Ishikawa (cell line): ENCODE data around the gene GGACT.

Source experiments
- CREB1 ChIP-seq: IDR thresholded peaks from 2 replicates; pipeline ENCODE4 v1.6.1; 2012; ENCODE audit warnings: low read depth
- EP300 ChIP-seq: IDR thresholded peaks from 2 replicates; pipeline ENCODE4 v1.6.1; 2012; ENCODE audit warnings: borderline replicate concordance
- FOXM1 ChIP-seq: IDR thresholded peaks from 2 replicates; pipeline ENCODE4 v1.6.1; 2012; ENCODE audit warnings: low read depth, borderline replicate concordance
- TAF1 ChIP-seq: IDR thresholded peaks from 2 replicates; pipeline ENCODE4 v1.6.1; 2012; ENCODE audit warnings: low read depth, mild to moderate bottlenecking
- ZBTB7A ChIP-seq: IDR thresholded peaks from 2 replicates; pipeline ENCODE4 v1.6.1; 2012; ENCODE audit warnings: low read depth
- TF ChIP-seq, protein P1 (sequence below): IDR thresholded peaks from 2 replicates; pipeline ENCODE4 v1.6.1; 2012
- TF ChIP-seq, protein P2 (sequence below): IDR thresholded peaks from 2 replicates; pipeline ENCODE4 v1.6.1; 2012; ENCODE audit warnings: low read depth, mild to moderate bottlenecking
- TF ChIP-seq, protein P3 (sequence below): IDR thresholded peaks from 2 replicates; pipeline ENCODE4 v1.6.1; 2012

DNA sequence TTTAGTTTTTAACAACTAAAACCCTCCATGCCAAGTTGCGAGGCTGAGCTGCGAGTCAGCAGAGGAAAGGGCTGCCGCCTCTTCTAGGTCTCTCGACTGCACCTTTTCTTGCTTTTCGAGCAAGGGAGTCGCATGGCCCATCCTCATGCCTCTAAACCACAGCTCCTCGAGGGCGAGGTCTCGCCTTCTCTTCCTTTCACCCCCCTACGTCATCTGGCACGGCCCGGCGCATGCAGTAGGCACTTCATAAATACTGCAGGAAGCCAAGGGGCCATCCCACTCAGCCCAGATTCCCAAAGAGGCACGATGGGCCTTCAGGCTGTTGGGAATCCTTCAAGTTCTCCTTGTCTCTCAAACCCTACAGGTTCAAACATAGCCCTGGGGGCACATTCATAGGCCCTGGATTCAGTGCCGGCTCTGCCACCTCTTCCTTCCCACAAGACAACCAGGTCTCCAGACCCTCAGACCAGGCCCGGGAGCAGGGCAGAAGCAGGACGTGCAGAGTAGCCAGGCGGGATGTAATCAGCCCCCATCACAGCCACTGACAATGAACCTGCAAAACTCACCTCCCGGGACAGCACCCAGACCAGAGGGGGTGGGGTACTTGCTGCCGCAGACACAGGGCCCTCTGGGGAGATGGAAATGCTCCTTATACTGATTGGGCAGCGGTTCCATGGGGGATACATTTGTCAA is 41.7 kb downstream of the GGACT start:
- TF ChIP-seq, protein P1, sequence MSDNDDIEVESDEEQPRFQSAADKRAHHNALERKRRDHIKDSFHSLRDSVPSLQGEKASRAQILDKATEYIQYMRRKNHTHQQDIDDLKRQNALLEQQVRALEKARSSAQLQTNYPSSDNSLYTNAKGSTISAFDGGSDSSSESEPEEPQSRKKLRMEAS: no peak
- TF ChIP-seq EP300 (no peak), TAF1 (no peak), CREB1 (no peak), FOXM1 (no peak), ZBTB7A (no peak)
- TF ChIP-seq, protein P2, sequence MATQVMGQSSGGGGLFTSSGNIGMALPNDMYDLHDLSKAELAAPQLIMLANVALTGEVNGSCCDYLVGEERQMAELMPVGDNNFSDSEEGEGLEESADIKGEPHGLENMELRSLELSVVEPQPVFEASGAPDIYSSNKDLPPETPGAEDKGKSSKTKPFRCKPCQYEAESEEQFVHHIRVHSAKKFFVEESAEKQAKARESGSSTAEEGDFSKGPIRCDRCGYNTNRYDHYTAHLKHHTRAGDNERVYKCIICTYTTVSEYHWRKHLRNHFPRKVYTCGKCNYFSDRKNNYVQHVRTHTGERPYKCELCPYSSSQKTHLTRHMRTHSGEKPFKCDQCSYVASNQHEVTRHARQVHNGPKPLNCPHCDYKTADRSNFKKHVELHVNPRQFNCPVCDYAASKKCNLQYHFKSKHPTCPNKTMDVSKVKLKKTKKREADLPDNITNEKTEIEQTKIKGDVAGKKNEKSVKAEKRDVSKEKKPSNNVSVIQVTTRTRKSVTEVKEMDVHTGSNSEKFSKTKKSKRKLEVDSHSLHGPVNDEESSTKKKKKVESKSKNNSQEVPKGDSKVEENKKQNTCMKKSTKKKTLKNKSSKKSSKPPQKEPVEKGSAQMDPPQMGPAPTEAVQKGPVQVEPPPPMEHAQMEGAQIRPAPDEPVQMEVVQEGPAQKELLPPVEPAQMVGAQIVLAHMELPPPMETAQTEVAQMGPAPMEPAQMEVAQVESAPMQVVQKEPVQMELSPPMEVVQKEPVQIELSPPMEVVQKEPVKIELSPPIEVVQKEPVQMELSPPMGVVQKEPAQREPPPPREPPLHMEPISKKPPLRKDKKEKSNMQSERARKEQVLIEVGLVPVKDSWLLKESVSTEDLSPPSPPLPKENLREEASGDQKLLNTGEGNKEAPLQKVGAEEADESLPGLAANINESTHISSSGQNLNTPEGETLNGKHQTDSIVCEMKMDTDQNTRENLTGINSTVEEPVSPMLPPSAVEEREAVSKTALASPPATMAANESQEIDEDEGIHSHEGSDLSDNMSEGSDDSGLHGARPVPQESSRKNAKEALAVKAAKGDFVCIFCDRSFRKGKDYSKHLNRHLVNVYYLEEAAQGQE: no peak
- TF ChIP-seq, protein P3, sequence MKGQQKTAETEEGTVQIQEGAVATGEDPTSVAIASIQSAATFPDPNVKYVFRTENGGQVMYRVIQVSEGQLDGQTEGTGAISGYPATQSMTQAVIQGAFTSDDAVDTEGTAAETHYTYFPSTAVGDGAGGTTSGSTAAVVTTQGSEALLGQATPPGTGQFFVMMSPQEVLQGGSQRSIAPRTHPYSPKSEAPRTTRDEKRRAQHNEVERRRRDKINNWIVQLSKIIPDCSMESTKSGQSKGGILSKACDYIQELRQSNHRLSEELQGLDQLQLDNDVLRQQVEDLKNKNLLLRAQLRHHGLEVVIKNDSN: no peak
